Coronary artery (tissue), 2 donors: ENCODE measurements around the gene CENPU.
"Not testable (repeated sequence)": the region's sequence is repeated elsewhere in the genome, so short reads cannot be mapped to it uniquely, and the experiment has no call there.

ENCODE experiments used
- DNase-seq: peaks from one replicate; pipeline ENCODE4 v3.0.0-alpha.2; 2017; ENCODE audit warnings: low spot score
- H3K27ac ChIP-seq, 2 donors: fragments of 200-600 bp; sonication (generic); one replicate each; pipeline ENCODE4 v1.5.1; 2016 to 2019
- H3K4me3 ChIP-seq: fragments of 200-600 bp; sonication (generic); 2 replicates; pipeline ENCODE4 v1.5.1; 2016; ENCODE audit warnings: mild to moderate bottlenecking, moderate library complexity
- CTCF ChIP-seq: fragments of 200-600 bp; sonication (generic); IDR thresholded peaks from one replicate; pipeline ENCODE4 v1.5.1; 2019; ENCODE audit warnings: antibody characterized with exemption

The CENPU gene

GRCh38 chr4:184660978-184661377 lies 72.9 kb downstream of the CENPU start:
- no peak for TF ChIP-seq CTCF
- no peak for DNase-seq
- Histone ChIP-seq H3K27ac (no peak overlapping the region), H3K4me3 (no peak overlapping the region)

GRCh38 chr4:184657820-184658219 lies 76.1 kb downstream of the CENPU start:
- H3K4me3 ChIP-seq, H3K27ac ChIP-seq, DNase-seq: not testable (repeated sequence)

GRCh38 chr4:184657144-184657543 lies 76.8 kb downstream of the CENPU start:
- TF ChIP-seq CTCF = no peak
- Histone ChIP-seq H3K27ac (no peak overlapping the region), H3K4me3 (no peak overlapping the region)
- no peak for DNase-seq

- Histone ChIP-seq H3K4me3 (no peak overlapping the region), H3K27ac (no peak overlapping the region)
- no peak for DNase-seq
- no peak for TF ChIP-seq CTCF
Measured at GRCh38 chr4:184655889-184656869, 77.7 kb downstream of the CENPU start.

- Histone ChIP-seq H3K27ac (no peak overlapping the region), H3K4me3 (no peak overlapping the region)
- no peak for DNase-seq
- no peak for TF ChIP-seq CTCF
Measured at GRCh38 chr4:184653650-184654049, 80.2 kb downstream of the CENPU start.

- not testable (repeated sequence) for H3K4me3 ChIP-seq, DNase-seq, H3K27ac ChIP-seq
Measured at GRCh38 chr4:184652681-184653080, 81.2 kb downstream of the CENPU start.

- Histone ChIP-seq H3K4me3 (no peak overlapping the region), H3K27ac (no peak overlapping the region)
- no peak for DNase-seq
- TF ChIP-seq CTCF = no peak
Measured at GRCh38 chr4:184651899-184652298, 82.0 kb downstream of the CENPU start.
